A673 (cell line): ENCODE data around the gene SLIT3. TPM values are rescaled to one million over a fixed set of nuclear protein-coding genes. Genes with fewer than 3 reads are reported as not detected.

Source experiments
- BruUV-seq: library from RNA; stranded (reverse); fragments of 400-500 nt; replicated peaks from 2 replicates; lab custom pipeline; 2021; lab: Mats Ljungman, UMichigan
- CTCF ChIA-PET: fragments of 300-600 bp; sonication (Branson Sonifier 250); formaldehyde crosslinking; loops from one replicate; lab custom pipeline; 2022; ENCODE audit warnings: antibody characterized with exemption; lab: Charles Lee
- POLR2A ChIA-PET: fragments of 300-600 bp; sonication (Branson Sonifier 250); formaldehyde crosslinking; loops from one replicate; lab custom pipeline; 2022; ENCODE audit warnings: antibody characterized with exemption; ENCODE audit not compliant: low non-redundant PET; lab: Charles Lee
- DNase-seq: peaks from one replicate; pipeline ENCODE4 v3.0.0-alpha.2; 2015; ENCODE audit warnings: low spot score
- H3K27ac ChIP-seq: fragments of 200-600 bp; sonication (generic); 2 replicates; pipeline ENCODE4 v1.5.1; 2016; ENCODE audit warnings: mixed run types, low read depth, mild to moderate bottlenecking, mixed read lengths, antibody characterized with exemption, low read length; ENCODE audit not compliant: poor library complexity, severe bottlenecking
- H3K27me3 ChIP-seq: fragments of 200-600 bp; sonication (generic); replicated peaks from 2 replicates; pipeline ENCODE4 v1.6.1; 2017; ENCODE audit warnings: mixed run types, low read depth, mild to moderate bottlenecking, mixed read lengths, antibody characterized with exemption, low read length; ENCODE audit not compliant: insufficient read depth, poor library complexity
- H3K36me3 ChIP-seq: fragments of 200-600 bp; sonication (generic); 2 replicates; pipeline ENCODE4 v1.6.1; 2016; ENCODE audit warnings: mixed run types, mild to moderate bottlenecking, mixed read lengths, antibody characterized with exemption, low read length; ENCODE audit not compliant: insufficient read depth, poor library complexity, severe bottlenecking
- H3K4me1 ChIP-seq: fragments of 200-600 bp; sonication (generic); 2 replicates; pipeline ENCODE4 v1.6.1; 2017; ENCODE audit warnings: mixed run types, mild to moderate bottlenecking, mixed read lengths, antibody characterized with exemption, low read length; ENCODE audit not compliant: insufficient read depth, poor library complexity, severe bottlenecking
- H3K4me3 ChIP-seq: fragments of 200-600 bp; sonication (generic); 2 replicates; pipeline ENCODE4 v1.5.1; 2016; ENCODE audit warnings: low read depth, mixed run types, mild to moderate bottlenecking, mixed read lengths, low read length; ENCODE audit not compliant: poor library complexity, severe bottlenecking
- H3K9me3 ChIP-seq: fragments of 200-600 bp; sonication (generic); 2 replicates; pipeline ENCODE4 v1.6.1; 2016; ENCODE audit warnings: mixed run types, low read depth, mild to moderate bottlenecking, mixed read lengths, antibody characterized with exemption, low read length; ENCODE audit not compliant: poor library complexity, severe bottlenecking
- EZH2 ChIP-seq: fragments of 200-600 bp; sonication (generic); IDR thresholded peaks from 2 replicates; pipeline ENCODE4 v1.6.1; 2017; ENCODE audit warnings: borderline replicate concordance, low read depth, mild to moderate bottlenecking, mixed read lengths, antibody characterized with exemption, low read length; ENCODE audit not compliant: poor library complexity, severe bottlenecking
- intact Hi-C: fragments of 100-400 bp; cut with micrococcal nuclease; formaldehyde crosslinking; loops from one replicate; pipeline ENCODE4 v1.10.0; 2022; ENCODE audit not compliant: unreplicated experiment
- total RNA-seq: library from RNA; stranded (reverse); gene quantifications from 2 replicates; pipeline ENCODE4 v1.2.3, GENCODE V29; 2021
- TF ChIP-seq, protein P1 (sequence below): fragments of 300-800, 200-600 bp; sonication (generic); conservative IDR thresholded peaks from 2 replicates; pipeline ENCODE4 v1.5.1; 2017; ENCODE audit warnings: low read depth, mild to moderate bottlenecking, antibody characterized with exemption, low read length, moderate library complexity, mixed read lengths

The SLIT3 gene
- total RNA-seq, 1 experiment from 2014 or later = not detected

- no TSS peak for BruUV-seq
- ChIA-PET CTCF (no interaction called here), POLR2A (no interaction called here)
- no peaks in the 10 kb centered on the region for H3K27me3 ChIP-seq
- no peak for DNase-seq
- H3K27ac ChIP-seq = no peak overlapping the region
- H3K9me3 ChIP-seq = no peaks in the 10 kb centered on the region
- no peak for TF ChIP-seq EZH2
- TF ChIP-seq, protein P1, sequence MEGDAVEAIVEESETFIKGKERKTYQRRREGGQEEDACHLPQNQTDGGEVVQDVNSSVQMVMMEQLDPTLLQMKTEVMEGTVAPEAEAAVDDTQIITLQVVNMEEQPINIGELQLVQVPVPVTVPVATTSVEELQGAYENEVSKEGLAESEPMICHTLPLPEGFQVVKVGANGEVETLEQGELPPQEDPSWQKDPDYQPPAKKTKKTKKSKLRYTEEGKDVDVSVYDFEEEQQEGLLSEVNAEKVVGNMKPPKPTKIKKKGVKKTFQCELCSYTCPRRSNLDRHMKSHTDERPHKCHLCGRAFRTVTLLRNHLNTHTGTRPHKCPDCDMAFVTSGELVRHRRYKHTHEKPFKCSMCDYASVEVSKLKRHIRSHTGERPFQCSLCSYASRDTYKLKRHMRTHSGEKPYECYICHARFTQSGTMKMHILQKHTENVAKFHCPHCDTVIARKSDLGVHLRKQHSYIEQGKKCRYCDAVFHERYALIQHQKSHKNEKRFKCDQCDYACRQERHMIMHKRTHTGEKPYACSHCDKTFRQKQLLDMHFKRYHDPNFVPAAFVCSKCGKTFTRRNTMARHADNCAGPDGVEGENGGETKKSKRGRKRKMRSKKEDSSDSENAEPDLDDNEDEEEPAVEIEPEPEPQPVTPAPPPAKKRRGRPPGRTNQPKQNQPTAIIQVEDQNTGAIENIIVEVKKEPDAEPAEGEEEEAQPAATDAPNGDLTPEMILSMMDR = no peak
- H3K36me3 ChIP-seq = no peaks in the 10 kb centered on the region
- no peak overlapping the region for H3K4me3 ChIP-seq
- intact Hi-C loops = no loop called here
- H3K4me1 ChIP-seq = no peaks in the 10 kb centered on the region
Measured at GRCh38 chr5:168951769-168952168, 349.2 kb downstream of the SLIT3 start.

DNA sequence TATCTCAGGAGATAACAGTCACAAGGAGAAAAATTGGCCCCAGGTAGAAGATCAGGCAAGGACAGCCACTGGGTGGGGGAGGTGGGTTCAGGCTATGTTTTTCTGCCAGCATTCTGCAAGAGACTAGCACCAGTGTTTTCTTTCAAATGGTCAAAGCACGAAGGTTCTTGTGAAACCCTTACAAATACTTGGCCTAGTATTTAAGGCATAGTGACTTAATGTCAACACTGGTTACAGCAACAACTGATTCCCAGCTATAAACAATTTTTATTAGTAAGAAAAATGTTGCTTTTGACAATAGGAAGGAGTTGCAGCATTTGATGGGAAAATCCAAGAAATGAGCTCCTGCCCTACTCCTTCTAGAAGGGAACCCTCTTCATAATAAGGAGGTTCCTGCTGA is 349.6 kb downstream of the SLIT3 start:
- intact Hi-C loops = no loop called here
- BruUV-seq = no TSS peak
- TF ChIP-seq, protein P1 = no peak
- no peak overlapping the region for H3K4me3 ChIP-seq
- H3K36me3 ChIP-seq = no peaks in the 10 kb centered on the region
- no peak overlapping the region for H3K27ac ChIP-seq
- H3K9me3 ChIP-seq = no peaks in the 10 kb centered on the region
- ChIA-PET POLR2A (no interaction called here), CTCF (no interaction called here)
- no peaks in the 10 kb centered on the region for H3K4me1 ChIP-seq
- H3K27me3 ChIP-seq = no peaks in the 10 kb centered on the region
- no peak for DNase-seq

DNA sequence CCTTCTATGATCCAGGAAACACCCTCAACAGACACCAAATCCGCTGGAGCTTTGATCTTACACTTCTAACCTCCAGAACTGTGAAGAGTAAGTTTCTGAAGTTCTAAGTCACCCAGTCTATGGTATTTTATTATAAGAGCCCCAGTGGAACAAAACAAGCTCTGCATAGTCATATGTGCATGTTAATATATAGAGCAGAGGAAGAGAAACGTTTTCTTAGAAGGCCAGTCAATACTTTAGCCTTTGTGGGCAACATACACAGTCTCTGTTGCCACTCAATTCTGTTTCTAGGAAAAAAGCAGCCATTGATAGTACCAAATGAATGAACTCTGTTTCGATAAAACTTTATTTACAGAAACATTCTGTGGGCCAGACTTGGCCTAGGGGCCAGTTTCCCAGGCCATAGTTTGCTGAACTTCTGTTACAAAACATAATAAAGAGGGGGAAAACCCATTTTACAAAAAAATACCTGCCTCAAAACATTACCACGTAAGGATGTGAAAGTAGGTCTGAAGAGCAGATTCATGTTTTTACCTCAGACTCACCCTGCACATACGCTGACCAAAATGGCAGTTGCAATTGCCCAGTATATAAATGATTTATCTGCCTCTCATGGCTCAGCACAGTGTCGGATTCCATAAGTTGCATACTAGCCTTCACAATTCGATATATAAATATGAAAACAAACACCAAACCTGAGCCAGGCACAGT is 350.5 kb downstream of the SLIT3 start:
- Histone ChIP-seq H3K4me1 (no peaks in the 10 kb centered on the region), H3K27ac (no peak overlapping the region), H3K36me3 (no peaks in the 10 kb centered on the region), H3K9me3 (no peaks in the 10 kb centered on the region), H3K4me3 (no peak overlapping the region), H3K27me3 (no peaks in the 10 kb centered on the region)
- DNase-seq = no peak
- no peak for TF ChIP-seq EZH2
- TF ChIP-seq, protein P1 = no peak
- POLR2A ChIA-PET = no interaction called here
- intact Hi-C loops = no loop called here
- CTCF ChIA-PET = interaction anchor here (0.6 kb wide), 1 partner anchor 73 kb away, joined by 4 read pairs; no protein-coding TSS in a partner anchor
- BruUV-seq = no TSS peak
